HG03457 (cell line): ENCODE data around the gene ITGA2.
"Not testable (repeated sequence)": the region's sequence is repeated elsewhere in the genome, so short reads cannot be mapped to it uniquely, and the experiment has no call there.

ENCODE experiments used
- ATAC-seq: cut with Tn5 transposase; IDR thresholded peaks from one replicate; pipeline ENCODE4 v1.9.1; 2021; ENCODE audit warnings: moderate number of reproducible peaks; ENCODE audit not compliant: unreplicated experiment

ITGA2 gene

DNA sequence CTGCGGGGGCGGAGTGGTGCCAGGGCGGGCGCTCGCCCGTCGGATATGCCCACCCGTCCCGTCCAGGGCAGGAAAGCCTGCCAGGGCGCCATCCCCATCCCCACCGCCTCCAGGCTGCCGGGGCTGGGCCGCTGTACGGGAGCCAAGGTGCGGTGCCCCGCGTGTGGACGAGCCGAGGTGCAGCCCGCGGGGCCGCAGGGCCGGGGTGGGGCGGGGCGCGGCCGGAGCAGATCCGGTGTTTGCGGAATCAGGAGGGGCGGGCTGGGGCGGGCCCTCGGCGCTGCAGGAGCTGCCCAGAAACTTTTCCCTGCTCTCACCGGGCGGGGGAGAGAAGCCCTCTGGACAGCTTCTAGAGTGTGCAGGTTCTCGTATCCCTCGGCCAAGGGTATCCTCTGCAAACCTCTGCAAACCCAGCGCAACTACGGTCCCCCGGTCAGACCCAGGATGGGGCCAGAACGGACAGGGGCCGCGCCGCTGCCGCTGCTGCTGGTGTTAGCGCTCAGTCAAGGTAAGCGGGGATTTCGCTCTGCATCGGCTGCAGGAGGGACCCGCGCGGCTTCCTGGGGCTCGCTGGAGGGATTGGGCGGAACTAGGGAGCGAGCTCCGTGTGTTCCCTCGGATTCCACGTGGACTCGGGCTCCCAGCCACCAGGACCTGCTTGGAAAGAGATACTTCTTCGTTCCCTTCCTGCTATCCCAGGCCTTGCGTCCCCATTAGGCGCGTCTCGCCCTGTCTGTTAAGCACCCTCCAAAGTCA is at the start of gene ITGA2:
TSS of gene ITGA2 (plus strand) at position 328 of the 756 bp plus-strand sequence. CDS start at position 445, 117 bp downstream.
- no peak for ATAC-seq

DNA sequence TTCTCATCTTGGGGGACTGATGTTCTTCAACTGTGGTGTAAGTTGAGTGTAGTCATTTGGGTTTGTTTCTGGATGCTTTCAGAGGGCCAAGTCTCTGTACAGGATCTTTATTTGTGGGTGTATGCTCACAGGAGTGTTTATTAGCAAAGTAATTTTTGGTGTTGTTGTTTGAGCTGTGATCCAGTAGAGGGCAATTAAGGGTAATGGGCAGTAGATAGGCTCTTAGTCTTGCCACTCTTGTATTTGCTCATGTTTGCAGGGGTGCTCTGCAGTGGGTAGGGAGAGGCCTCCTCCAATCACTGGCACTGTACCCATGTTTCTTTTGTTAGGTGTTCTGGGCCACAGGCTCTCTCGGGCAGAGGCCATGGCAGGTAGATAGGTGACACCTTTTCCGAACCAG is 45.9 kb upstream of the ITGA2 start:
- ATAC-seq: peak; percentile 38

DNA sequence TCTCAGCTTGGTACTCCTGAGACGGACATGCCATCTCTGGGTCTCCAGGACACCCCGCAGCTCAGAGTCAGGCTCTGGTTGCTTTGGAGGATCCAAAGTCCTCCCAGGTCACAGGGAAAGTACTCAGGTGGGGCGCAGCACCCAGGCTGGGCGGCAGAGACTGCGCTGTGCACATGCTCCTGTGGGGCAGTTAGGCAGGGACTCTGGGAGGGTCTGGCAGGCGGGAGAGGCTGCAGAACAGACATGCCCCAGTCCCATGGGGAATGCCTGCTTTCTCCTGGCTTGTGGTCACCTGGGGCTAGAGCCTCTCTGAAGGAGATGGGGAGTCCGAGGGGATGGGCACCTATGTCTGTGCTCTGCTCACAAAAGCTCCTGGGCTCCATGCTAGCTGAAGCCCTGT is 45.3 kb upstream of the ITGA2 start:
- no peak for ATAC-seq

DNA sequence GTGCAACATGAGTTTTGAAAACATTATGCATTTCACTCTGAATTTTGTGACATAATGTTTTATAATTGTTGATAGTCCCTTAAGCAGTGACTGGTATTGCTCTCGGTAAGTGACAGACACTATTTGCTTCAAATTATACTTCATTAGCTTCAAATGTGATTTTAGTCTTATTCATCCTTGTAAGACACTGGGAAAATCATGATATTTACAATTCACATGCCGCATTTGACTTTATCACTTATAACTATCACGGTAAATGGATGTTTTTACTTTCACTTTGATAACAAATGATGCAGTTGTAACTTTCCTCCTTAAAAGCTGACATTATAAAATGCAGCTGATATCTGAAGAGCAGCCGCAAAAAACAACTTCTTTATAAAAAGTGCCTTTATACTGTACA is 44.1 kb upstream of the ITGA2 start:
- no peak for ATAC-seq

DNA sequence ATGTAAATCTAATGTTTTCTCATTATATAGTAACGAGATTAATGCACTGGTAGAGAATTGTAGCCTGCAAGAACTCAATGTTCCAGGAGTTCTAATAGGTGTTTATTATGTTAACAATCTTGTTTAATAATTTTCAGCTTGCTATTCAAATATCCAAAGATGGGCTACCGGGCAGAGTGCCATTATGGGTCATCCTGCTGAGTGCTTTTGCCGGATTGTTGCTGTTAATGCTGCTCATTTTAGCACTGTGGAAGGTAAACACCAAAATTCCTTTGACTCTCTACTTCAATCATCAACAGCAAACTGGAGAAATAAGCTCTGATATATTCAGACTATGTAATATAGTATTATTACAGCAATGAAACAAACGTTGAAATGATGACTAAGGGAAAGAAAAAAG is 41.9 kb upstream of the ITGA2 start:
- ATAC-seq: no peak

DNA sequence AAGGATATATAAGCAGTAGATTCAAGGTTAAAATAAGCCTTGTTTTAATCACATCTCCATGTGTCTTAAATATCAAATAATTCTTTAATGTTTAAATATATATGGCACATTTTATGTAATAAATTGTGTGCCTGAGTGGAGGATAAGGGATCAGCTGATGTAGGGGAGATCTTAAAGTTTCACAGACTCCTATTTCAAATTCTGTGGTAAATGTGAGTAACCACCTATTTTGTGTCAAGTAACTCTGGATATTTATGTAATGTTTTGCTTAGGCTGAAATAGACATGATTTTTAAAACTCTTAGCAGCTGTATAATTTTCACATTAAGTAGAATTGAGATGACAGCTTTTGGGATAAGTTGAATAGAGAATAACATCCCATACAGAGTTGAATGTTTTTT is 41.3 kb upstream of the ITGA2 start:
- no peak for ATAC-seq

DNA sequence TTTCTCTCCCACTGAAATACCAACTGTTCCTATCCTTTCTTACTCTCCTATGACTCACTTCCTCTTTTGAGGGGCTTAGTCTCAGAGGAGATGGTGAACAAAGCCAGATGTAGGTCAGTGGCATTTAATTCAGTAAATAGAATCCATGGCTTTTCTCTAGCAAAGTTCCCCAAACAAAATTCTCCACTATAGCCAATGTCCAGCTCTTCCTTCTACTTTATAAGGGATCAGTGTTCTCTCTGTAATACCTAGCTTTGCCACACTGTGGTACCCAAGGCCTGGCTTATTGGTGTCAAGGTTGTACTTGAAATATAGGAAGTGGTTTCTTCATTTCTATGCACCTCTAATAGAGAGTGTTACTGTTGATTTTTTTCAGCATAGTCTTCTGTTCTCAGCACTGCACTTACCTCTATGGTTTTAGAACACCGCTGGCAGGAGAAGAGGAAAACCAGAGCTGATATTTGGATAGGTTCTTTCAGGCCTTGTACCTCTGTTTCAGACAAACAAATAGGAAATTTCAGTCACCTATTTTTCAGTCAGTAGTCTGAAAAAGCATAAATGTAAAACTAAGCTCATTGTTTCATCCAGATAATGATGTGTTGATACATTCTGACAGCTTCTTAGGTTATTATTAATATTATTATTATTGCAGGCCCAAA is 40.6 kb upstream of the ITGA2 start:
- ATAC-seq: peak; percentile 96

DNA sequence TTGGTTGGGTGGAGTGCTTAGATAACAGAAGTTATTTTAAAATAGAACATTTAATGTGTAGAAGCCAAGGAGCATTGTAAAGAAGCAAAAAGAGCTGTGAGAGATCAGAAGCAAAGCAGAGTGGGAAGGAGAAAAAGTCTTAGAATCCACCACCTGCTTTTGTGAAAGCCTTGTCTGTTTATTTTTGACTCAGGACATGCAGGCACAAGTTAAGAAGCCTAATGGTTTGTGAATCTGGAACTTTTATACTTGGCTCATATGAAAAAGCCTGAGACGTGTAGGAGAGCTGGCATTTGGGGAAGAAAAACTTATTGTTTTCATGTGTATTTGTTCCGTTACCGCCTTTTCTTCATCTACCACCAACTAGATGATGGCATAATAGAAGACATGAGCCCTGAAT is 38.5 kb upstream of the ITGA2 start:
- ATAC-seq: no peak

DNA sequence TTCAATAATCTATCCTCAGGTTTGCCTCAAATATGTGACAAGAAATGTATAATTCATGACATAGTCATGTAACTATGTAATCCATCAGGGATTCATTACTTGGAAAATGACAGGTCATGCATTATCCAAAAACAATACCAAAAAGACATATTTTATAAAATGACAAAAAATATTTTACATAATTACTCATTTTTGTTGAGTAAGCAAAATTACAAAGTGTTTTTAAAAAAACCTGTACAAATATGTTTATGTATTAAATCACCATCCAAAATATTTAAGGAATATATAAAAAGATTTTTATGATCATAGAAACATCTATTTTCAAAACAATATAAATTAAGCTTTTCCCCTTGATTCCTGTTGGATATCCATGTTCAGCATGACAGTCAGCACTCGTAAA is 36.7 kb upstream of the ITGA2 start:
- ATAC-seq: no peak

DNA sequence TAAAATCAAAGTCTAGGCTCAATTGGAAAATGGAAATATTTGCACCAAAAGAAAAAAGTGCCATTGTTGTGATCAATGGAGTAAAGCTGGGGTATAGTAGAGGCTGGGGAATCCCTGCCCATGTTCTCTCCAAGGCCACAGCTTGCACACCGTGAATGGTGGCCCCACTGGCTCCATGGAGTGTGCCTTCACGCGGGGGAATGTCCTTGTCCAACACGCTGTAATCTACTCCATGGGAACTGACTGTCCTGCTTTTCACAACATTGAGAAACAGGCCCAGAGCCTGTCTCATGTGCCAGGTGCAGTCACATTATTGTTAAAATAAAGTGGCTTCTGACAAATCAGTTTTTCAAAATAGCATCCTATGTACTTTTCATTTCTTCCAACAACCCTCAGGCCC is 33.1 kb upstream of the ITGA2 start:
- no peak for ATAC-seq

DNA sequence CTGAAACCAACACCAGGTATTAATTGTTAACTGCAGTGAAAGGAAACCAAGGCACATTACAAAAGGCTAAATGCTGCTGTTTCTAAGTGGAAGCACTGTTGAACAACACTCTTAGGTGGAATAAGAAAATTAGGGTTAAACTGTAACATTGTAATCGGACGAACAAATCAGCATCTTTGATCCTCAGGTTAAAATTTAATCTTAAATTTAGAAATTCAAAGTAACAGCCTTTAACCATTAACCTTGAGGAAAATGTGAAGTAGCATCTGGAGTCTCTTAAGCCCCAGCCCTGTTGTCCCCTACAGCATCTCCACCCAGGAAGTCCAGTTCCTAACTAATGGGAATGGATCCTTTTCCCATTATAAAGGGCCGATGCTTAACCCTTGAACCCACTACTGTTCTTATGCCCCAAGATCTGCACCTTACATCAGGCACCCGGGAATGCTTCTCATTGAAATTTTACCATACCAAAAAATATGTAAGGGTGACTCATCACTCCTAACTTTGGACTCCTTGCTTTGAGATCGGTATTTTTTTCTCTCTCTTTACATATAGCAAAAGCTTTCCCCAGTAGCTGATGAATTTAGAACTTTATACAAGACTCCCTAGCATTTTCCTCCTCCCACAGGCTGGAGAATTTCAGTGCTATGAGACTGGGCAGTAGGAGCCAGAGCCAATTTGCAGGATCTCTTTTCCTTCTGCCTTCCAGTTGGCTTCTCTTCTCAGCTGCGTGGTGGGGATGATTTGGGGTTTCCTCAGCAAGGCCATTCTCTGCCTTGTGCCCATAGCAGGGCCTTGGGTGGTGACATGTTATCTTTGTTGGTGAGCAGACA is 32.0 kb upstream of the ITGA2 start:
- ATAC-seq: peak; percentile 87

DNA sequence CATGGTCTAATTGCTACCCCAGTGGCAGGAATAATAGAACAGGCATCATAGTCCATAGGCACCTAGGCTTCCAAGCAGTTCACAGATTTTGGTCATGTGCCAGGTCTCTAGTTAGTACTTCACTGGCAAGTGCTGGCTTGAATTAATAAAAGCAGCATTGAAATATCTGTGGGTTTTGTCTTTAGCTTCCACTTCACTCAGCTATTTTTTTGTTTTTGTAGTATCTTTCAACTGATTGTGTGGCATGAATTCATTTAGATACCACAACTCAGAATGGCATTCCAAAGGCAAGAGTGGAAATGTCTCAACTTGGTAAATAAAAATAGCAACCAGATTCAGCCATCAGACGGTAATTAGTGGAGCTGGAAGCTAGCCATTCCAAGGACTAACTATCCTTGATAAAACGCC is 27.9 kb upstream of the ITGA2 start:
- no peak for ATAC-seq

DNA sequence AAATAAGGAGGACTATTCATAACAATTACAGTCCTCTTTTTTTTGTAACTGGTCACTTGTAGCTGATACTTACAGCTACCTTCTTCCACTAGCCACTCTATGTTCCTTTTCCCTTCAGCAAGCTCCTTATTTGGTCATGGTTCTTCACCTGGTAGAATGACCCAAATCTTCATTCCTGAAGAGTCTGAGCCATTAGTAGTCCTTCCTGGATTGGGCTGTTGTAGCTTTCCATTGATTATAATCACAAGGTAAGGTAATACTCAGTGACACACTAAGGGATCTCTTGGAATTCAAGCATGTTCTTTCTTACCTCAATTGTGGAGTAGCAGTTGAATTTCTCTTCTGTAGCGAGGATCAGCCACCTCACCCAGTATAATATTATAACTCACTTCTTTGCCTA is 25.5 kb upstream of the ITGA2 start:
- ATAC-seq: no peak

DNA sequence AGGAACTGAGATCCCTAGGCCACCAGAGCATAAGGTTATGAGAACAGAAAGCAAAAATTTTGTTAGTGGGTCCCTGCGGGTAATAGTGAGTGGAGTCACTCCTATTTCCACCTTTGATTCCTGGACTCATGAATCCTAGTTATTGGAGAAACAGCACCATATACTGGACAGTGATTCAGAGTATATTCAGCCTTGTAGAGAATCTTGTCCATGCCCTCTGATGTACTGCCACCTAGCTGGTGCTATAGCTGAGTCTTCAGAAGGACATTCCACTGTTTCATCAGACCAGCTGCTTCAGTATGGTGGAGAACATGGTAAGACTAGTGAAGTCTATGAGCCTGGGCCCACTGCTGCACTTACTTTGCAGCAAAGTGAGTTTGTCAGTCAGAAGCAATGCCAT is 25.0 kb upstream of the ITGA2 start:
- ATAC-seq: no peak

DNA sequence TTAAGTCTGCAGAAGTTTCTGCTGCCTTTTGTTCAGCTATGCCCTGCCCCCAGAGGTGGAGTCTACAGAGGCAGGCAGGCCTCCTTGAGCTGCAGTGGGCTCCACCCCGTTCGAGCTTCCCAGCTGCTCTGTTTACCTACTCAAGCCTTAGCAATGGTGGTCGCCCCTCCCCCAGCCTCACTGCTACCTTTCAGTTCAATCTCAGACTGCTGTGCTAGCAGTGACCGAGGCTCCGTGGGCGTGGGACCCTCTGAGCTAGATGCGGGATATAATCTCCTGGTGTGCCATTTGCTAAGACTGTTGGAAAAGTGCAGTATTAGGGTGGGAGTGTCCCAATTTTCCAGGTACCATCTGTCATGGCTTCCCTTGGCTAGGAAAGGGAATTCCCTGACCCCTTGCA is 13.0 kb upstream of the ITGA2 start:
- not testable (repeated sequence) for ATAC-seq

DNA sequence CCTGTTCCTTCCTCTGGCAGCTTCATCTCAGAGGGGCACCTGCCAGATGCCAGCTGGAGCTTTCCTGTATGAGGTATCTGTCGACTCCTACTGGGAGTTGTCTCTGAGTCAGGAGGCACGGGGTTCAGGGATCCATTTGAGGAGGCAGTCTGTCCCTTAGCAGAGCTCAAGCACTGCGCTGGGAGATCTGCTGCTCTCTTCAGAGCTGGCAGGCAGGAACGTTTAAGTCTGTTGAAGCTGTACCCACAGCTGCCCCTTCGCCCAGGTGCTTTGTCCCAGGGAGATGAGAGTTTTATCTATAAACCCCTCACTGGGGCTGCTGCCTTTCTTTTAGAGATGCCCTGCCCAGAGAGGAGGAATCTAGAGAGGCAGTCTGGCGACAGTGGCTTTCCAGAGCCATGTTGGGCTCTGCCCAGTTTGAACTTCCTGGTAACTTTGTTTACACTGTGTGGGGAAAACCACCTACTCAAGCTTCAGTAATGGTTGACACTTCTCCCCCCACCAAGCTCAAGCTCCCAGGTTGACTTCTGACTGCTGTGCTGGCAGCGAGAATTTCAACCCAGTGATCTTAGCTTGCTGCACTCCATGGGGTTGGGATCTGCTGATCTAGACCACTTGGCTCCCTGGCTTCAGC is 11.8 kb upstream of the ITGA2 start:
- no peak for ATAC-seq

DNA sequence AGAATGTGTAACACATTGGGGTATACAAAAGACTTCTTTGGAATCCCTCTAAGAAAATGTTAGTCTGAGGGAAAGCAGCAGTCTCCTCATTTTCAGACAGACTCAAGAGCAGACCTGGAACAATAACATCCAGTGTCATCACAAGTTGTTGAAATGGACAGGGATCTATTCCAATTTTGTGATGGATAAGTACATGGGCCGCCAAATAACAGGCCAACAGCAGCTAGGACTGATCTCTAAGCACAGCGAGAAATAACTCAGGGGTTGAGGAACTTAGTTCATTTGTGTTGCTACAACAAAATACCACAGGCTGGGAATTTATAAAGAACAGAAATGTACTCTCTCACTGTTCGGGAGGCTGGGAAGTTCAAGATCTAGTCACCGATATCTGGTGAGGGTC is 7.6 kb upstream of the ITGA2 start:
- ATAC-seq: no peak

DNA sequence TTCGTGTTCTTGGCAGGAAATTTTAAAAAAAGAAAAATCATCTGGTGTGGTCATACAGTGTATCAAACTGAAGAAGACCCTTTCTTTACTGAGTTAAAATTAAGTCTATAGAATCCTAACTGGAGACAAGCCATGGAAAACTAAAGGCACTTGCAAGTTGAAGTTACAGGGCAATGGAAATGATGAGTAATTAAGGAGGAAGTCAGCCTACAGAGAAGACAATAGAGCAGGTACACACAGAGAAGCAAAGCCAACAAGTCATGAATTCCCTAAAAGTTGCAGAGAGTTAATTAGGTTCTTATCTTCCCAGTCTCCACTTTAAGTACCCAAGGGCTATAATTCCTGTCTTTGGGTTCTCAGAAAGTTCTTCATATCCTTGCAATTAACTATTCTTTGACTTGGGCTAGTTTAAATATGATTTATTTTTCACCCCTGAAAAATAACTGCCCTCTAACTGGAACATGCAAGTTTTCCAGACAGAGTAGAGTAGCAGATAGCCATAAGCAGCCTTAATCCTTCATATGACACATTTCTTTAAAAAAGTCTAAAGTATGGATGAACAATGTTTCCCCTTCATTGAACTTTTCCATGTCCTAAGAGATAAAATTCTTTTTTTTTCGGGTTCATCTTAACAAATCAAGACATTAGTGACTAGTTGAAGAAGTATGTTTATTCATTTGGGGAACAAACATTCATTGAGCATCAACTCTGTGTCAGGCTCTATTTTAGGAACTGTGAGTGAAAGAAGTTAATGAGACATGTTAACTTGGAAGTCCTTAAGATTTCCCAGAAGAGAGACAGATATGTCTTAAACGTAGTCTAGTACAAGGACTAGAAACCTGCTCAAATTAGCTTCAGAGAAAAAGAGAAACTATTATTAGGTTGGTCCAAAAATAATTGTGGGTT is 5.2 kb upstream of the ITGA2 start:
- no peak for ATAC-seq

DNA sequence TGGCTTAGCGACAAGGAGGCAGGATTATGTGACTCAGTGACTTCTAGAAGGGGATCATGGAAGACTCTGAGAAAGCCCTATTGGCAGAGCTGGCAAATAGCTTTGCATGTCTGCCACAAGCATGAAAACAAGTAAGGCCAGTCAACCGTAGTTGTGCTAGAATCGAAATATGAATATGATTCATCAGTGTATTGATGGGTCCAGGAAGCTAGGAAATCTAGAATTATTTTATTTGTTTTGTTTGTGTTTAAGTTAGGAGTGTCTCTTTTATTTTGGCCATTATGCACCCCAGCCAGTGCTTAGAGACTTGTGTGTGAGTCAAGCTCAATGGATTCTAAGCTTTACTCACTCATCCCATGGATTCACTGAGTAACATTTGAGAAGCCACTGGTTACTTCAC is 3.8 kb upstream of the ITGA2 start:
- ATAC-seq: no peak

DNA sequence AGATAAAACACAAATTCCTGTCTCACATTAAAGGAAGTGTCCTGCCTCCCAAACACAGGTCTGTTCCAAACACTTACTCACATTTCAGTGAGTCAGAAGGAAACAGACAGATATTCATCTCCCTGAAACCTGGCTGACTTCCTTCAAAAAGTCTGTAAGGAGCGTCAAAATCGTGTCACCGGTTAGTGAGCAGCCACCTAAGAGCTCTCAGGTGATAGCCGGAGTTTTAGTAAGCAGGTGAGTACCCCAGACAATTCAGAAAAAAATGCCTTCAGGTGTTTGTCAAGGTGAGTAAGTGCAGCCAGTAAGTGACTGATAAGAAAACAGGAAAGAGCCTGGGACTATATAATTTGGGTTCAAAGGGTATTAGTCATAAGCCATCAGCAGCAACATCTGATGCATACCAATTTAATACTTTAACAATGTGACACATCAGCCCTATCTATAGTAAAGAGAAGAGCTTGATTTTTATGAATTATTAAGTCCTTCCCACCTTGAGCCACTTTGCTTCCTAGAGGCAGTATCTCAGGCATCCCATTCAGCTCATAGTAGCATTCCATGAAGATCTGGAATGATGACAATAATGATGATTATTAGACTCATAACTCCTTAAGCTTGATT is 1.3 kb upstream of the ITGA2 start:
- no peak for ATAC-seq
